ENCODE results near the gene NDUFV3.
"Not testable (repeated sequence)": the region's sequence is repeated elsewhere in the genome, so short reads cannot be mapped to it uniquely, and the experiment has no call there.

NDUFV3 gene

GRCh38 chr21:42937034-42937940, 44.2 kb downstream of the NDUFV3 start:
- not testable (repeated sequence) for ATAC-seq

- no peak for ATAC-seq
These were observed 45.0 kb downstream of the NDUFV3 start for GRCh38 chr21:42937960-42938605.

DNA sequence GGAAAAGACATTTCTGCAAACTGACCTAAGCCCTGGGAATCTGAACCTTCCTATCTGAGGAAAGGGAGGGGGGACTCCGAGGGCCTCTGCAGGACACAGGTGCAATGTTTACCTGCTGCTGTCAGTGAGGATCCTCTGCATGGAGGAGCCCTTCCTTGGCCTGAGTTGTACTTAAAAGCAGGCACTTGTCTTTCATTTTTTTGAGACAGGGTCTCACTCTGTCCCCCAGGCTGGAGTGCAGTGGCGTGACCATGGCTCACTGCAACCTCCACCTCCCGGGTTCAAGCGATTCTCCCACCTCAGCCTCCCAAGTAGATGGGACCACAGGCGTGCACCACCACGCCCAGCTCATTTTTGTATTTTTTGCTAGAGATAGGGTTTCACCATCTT, 45.5 kb downstream of the NDUFV3 start:
- ATAC-seq = not testable (repeated sequence)

- ATAC-seq = no peak
These were observed 46.7 kb downstream of the NDUFV3 start for GRCh38 chr21:42939582-42940413.

DNA sequence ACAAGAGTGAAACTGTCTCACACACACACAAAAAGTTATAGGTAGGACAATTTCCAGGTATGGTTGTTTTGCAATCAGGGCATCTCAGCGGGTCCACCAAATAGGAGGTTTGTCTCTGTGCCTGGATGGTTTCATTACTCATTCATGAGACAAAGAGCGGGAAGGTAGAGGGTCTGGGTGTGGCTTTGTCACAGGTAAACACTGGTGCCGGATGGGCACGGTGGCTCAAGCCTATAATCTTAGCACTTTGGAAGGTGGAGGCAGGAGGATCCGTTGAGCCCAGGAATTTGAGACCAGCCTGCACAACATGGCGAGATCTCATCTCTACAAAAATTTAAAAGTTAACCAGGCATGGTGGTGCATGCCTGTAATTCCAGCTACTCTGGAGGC, 48.6 kb downstream of the NDUFV3 start:
- ATAC-seq = no peak

GRCh38 chr21:42942244-42942643, 49.1 kb downstream of the NDUFV3 start:
- ATAC-seq = peak; percentile 44 to 51

GRCh38 chr21:42949094-42949755, 56.1 kb downstream of the NDUFV3 start:
- ATAC-seq = not testable (repeated sequence)

GRCh38 chr21:42951193-42951592, 58.1 kb downstream of the NDUFV3 start:
- ATAC-seq = not testable (repeated sequence)

GRCh38 chr21:42956824-42957630, 63.9 kb downstream of the NDUFV3 start:
- ATAC-seq = peak; percentile 92 to 97

- ATAC-seq = not testable (repeated sequence)
These were observed 65.0 kb downstream of the NDUFV3 start for GRCh38 chr21:42958122-42958521.

DNA sequence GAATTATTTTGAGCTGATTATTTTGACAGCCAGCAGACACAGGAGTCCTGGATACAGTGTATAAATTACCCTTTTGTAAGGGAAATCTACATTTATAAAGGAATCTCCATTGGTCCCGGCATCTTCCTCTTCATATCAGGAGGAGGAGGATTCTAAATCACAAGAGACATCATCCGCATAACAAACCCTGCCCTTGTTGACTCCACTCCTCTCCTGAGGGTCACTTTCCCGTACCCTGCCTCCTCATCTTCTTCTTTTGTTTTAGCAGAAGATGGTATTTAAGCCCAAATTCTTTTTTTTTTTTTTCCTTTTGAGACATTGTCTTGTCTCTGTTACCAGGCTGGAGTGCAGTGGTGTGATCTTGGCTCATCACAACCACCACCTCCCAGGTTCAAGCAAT, 66.6 kb downstream of the NDUFV3 start:
- no peak for ATAC-seq

DNA sequence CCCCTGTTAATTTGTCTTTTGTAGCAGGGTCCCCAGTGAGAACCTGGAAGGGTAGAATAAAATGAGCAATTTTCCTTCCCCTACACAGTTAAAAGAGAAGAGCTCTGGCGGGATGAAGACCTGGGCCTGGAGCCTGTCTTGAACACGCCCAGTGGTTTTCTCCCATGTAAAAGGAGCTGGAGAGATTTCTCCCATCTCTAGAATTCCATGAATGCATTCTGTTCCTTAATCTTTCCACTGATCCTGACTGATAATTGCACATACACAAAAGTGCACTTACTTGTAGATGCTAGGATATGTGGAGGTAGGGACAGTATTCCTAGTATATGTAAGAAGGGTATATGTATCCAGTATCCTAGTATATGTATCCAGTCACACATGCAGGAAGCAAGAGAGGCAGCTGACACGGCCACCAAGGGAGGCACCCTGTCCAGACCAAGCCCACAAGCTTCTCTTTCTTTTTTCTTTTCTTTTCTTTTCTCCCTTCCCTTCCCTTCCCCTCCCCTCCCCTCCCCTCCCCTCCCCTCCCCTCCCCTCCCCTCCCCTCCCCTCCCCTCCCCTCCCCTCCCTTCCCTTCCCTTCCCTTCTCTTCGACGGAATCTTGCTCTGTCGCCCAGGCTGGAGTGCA, 69.4 kb downstream of the NDUFV3 start:
- ATAC-seq = no peak
